ENCODE measurements around the gene LIN9.
A peak's percentile ranks its signal among the peaks of the same experiment; 100 is the strongest.
"Not testable (repeated sequence)": the region's sequence is repeated elsewhere in the genome, so short reads cannot be mapped to it uniquely, and the experiment has no call there.

Gene LIN9

DNA sequence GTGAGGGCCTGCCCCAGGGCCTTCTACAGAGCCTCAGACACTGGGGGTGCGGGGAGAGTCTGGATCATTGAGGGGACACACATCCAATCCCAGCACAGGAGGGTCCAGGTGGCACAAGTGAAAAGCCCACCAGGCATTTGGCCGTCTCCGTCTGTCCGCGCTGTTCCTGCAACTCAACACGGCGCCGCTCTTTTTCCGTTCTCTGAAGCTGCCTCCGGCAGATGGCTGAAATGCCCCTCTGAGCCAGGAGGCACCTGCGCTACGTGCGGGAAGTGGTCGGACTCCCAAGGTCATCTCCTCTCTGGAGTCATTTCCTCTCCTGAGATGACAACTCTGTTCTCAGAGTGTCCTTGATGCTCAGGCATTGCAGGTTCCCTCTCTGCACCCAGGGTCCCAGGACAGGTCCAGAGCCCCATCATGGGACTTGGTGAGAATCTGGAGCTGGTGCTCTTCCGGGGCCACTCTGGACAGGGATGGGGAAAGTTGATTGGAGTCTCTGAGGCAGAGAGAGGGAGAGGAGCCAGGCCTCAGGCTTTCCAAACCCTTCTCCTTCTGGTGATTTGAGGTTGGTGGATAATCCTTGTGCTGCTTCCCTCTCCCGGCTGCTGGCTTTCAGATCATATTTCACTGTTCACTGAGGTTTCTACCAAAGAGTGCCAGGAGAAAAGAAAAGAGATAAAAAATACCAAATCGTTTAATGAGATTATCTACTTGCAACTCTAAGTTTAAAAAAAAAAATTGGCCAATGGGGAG, 99.5 kb downstream of the LIN9 start:
- DNase-seq, result peak; percentile 33

DNA sequence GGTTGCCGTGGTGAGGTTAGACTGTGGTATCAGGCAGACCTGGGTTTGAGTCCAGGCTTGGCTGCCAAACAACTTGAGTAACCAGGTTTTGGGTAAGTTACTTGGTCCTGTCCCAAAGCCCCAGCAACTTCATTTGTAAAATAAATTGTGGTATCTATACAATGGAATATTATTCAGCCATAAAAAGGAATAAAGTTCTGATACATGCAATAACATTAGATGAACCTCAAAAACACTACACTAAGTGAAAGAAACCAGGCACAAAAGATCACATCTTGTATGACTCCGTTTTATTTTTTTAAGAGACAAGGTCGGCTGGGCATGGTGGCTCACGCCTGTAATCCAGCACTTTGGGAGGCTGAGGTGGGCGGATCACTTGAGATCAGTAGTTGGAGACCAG, 101.9 kb downstream of the LIN9 start:
- no peak for DNase-seq

DNA sequence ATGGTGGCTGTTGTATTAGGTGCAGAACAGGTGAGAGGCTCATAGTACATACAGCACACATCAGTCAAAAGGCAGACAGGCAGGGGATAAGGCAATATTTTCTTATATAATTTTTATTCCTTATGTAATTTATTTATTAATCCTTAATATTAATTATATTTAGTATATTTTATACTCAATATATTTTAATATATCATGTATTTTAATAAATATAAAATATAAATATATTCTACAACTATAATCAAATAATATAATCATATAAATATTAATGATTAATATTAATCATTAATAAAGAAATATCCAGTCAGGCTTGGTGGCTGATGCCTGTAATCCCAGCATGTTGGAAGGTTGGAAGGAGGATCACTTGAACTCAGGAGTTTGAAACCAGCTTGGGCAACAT, 104.8 kb downstream of the LIN9 start:
- DNase-seq, result no peak

DNA sequence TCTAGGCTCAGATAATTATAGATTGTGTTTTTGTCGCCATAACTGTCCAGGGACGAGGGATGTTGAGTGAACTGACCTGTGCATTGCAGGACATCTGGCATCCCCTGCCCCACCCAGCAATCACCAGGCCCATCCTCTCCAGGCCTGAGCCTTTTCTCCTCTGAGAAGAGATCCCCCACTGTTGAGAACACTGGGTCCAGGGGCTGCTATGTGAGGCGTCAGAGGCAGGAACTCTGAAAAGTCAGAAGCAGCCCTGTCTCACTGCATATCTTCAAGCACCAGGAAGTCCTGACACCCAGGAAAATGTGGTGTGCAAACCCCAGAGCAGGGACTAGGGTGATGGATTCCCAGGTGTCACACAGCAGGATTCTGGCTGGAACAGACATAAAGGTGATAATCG, 105.3 kb downstream of the LIN9 start:
- DNase-seq, result no peak

DNA sequence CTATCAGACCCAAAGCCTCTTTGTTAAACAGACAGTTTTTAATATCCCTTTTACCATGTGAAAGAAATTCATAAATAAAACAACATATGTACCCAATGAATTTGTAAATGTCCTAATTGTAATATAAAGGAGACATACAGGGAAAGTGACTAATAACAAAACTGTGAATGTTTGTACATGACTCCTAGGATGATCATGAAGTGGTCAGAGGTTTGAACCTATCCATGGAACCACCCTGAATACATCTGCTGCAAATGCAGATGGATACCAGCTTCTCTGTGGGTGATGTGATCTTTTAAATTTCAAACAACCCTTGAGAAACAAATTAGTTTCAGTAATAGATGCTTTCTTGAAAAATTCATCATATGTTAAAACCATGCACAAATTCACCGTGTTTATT, 105.7 kb downstream of the LIN9 start:
- DNase-seq, result no peak

DNA sequence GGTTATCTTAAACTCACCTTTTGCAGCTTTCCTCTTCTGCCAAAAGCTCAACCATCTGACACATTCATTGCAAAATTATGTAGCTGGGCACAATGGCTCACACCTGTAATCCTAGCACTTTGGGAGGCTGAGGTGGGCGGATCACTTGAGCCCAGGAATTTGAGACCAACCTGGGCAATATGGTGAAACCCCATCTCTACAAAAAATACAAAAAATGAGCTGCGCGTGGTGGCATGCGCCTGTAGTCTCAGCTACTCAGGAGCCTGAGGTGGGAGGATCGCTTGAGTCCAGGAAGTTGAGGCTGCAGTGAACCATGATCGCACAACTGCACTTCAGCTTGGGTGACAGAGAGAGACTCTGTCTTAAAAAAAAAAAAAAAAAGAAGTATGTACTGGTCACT, 106.3 kb downstream of the LIN9 start:
- DNase-seq, result not testable (repeated sequence)

DNA sequence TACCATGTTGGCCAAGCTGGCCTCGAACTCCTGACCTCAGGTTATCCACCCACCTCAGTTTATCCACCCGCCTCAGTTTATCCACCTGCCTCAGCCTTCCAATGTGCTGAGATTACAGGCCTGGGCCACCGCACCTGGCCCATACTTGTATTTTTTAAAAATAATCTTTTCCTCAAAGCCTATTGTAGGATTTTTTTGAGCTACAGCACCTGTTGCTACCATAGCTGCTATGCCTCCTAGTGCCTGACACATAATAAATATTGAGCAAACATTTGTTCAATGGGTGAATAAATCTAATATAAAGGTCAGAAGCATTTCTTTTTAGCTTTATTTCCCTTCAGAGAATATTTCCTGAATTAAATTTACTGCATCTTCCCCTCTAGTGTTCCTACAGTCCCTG, 106.7 kb downstream of the LIN9 start:
- DNase-seq, result no peak

DNA sequence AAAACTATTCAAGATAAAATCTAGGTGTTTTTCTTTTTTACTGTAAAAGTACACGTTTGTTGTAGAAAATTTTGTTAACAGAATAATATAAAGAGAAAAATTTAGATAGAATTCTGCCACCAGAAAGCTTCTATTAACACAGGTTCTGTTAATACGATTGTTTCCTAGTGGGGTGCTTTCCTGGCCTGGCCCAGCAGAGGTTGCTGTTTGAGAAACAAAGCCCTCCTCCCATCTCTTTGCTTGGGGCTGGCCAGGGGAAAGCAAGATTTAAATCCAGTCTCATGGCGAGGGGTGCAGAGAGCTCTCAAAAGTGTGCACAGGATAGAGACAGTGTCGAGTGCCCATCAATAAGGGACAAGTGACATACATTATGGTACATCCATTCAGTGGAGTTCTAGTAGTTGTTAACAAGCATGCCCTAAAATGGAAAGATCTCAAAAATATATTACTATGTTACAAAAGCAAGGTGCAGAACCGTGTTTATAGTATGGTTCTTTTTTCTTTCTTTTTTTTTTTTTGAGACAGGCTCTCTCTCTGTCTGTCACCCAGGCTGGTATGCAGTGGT, 107.9 kb downstream of the LIN9 start:
- no peak for DNase-seq

DNA sequence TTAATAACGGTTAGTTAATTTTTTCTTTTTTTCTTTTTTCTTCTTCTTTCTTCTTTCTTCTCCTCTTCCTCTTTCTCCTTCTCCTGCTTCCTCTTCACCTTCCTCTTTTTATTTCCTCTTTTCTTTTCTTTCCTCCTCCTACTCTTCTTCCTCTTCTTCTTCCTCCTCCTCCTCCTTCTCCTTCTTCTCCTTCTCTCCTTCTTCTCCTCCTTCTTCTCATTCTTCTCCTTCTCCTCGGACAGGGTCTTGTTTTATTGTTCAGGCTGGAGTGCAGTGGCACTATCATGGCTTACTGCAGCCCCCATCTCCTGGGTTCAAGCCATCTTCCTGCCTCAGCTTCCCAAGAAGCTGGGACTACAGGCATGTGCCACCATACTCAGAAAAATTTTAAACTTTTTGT, 109.0 kb downstream of the LIN9 start:
- no peak for DNase-seq

DNA sequence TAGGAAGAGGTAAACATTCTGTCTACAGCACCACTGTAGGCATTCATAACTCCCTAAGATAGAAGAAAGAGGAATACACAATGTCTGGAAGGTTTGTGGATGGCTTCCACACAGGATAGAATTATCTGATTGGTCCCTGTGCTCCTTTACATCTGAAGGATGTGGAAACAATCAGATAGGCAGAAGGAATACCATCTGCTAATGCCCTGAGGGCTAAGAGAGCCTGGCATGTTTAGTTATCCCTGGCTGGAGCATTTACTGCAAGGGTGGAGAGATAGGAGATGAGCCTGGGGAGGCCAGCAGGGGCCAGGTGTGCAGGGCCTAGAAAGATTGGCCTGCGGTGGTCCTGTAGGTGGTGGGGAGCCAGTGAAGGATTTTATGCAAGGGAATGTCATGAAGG, 113.8 kb downstream of the LIN9 start:
- DNase-seq, result no peak

DNA sequence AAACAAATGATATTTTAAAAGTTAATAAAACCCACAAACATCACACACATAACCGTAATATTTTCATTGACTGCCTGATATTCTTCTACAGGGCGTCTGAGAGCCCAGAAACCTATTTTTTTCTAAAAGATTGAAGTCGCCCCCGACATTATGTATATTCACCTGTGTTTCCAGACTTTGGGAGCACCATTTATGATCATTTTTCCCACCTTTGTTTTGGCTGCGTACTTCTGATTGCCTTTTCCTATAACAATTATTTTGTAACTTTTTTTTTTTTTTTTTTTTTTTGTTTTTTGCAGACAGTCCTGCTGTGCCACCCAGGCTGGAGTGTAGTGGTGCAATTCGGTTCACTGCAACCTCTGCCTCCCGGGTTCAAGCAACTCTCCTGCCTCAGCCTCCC, 121.6 kb downstream of the LIN9 start:
- no peak for DNase-seq

DNA sequence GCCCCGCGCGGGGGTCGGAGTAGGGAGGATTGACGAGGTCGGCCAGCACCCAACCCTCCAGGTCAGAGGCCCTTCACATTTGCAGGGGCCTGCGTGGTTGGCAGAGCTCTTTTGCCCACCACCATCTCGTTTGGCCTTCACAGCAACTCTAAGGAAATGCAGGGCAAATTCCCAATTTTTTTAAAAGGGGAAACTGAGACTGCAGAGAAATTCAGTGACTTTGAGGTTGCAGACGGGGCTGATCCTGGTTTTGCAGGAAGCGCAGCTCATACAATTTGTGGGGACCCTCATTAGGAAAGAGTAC, 122.0 kb downstream of the LIN9 start:
- DNase-seq, result no peak

DNA sequence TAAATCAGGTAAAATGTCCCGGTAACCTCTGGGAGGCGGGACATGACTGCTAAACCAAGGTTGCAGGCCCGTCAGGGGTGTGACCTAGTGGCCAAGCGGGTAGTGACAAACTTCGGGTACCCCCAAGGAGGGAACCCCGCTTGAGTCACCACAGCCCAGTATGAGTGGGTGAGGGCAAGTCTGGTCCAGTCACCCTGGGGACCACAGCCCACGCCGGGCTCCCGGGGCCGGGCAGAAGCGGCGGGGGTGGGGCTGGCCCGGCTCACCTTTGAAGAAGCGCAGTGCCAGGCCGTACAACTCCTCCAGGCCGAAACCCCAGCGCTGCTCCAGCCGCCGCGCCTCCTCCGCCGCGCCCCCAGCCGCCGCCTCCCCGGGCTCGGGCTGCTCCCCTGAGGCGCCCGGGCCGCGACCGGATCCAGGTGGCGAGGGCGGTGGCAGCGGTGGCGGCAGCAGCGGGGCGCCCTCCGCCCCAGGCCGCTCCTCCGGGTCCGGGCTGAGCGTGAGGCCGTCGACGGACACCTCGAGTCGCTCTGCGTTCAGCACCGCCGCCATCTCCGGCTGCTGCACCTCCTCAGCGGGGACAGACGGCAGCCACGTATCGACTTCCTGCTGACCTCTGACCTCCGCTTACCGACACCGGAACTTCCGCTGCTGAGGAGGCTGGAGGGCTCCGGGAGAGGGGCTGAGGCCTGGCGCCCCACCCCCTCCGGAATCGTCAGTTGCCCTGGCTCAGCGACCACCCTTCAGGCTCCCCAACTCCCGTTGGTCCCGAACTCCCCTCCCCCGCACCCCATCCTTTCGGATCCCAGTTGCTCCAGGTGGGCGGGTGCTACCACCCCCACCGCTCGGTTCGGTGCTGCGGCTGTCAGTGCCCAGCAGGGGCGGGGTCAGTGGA, 122.6 kb downstream of the LIN9 start, which contains the start of gene ACBD3:
Gene ACBD3 (minus strand): TSS at position 618 of the 895 bp plus-strand sequence. CDS start 66 bp downstream, at position 552.
- peak; percentile 88 for DNase-seq

DNA sequence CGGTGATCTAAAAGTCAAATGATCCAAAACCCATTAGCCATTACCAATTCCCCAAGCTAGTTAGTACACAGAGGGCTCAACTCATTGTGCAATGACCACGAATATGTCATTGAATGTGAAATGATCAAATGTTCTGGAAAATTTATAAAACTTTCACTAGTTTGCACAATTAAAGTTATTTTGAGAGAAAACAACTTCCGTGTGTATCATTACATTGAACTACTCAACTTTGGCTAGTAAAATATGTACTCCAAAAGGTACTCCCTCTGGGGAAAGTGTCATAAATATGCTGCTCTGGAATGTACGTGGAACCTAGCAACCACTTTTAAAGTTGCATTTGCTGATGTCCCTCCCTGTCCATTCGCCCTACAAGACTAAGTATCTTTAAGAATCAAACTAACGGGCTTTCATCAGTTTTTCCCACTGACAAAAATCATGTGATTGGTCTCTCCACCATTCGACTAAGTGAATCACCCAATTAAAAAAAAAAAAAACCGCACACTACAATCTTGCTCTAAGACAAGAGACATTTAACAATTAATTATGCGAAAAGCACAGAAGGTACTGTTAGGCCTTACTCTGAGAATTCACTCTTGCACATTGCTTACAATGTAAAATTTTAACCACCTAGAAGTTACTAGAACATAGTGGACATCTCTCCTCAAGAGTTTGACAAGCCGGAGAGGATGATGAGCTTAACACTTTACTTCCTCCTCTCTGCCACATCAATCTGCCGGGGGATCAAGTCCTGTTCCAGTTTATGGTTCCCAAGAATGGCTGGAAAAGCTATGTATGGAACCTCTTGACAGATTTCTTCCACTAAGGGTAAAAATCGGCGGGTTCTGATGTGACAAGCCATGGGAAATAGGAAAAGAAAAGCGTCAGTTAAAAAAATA, 123.6 kb downstream of the LIN9 start:
- no peak for DNase-seq

DNA sequence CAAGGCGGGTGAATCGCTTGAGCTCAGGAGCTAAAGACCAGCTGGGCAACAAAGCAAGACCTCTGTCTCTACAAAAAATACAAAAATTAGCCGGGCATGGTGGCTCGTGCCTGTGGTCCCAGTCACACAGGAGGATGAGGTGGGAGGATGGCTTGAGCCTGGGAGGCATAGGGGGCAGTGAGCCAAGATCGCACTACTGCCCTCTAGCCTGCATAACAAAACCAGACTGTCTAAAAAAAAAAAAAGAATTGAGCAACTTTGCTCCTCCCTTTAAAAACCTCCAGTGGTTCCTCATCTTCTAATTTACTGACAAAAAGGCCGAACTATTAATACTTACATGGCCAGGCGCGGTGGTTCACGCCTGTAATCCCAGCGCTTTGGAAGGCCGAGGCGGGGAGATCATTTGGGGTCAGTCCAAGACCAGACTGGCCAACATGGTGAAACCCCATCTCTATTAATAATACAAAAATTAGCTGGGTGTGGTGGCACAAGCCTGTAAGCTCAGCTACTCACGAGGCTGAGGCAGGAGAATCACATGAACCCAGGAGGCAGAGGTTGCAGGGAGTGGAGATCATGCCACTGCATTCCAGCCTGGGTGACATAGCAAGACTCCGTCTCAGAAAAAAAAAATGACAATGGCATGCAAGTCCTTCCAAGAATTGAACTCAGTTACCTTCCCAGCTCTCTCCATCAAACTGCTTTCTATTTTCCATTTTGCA, 126.8 kb downstream of the LIN9 start:
- DNase-seq, result no peak

Data from activated CD8-positive, alpha-beta memory T cell treated with anti-CD3 and anti-CD28 coated beads, Interleukin-2, amount 50 U/mL, for 48 hours (primary cell).